B cell (primary cell): ENCODE results near the gene AVP.

Experiments
- CTCF ChIP-seq: fragments of 200-600 bp; IDR thresholded peaks from one replicate; pipeline ENCODE4 v1.8.0; 2022; ENCODE audit warnings: antibody characterized with exemption, mild to moderate bottlenecking
- EZH2 ChIP-seq: IDR thresholded peaks from 2 replicates; pipeline ENCODE4 v1.6.1; 2012; ENCODE audit warnings: borderline replicate concordance, low read depth, mild to moderate bottlenecking, moderate library complexity, low read length; ENCODE audit not compliant: insufficient read depth, poor library complexity, severe bottlenecking

GRCh38 chr20:3101251-3101650 is 16.7 kb upstream of the AVP start:
- TF ChIP-seq CTCF, result no peak
- TF ChIP-seq EZH2, result no peak
